ENCODE data around the gene EOMES. TPM values are rescaled to one million over a fixed set of nuclear protein-coding genes. Genes with fewer than 3 reads are reported as not detected.

Gene EOMES
- total RNA-seq, 4 donors from 2014 or later: 0.15 to 0.67 TPM; not detected in 2

DNA sequence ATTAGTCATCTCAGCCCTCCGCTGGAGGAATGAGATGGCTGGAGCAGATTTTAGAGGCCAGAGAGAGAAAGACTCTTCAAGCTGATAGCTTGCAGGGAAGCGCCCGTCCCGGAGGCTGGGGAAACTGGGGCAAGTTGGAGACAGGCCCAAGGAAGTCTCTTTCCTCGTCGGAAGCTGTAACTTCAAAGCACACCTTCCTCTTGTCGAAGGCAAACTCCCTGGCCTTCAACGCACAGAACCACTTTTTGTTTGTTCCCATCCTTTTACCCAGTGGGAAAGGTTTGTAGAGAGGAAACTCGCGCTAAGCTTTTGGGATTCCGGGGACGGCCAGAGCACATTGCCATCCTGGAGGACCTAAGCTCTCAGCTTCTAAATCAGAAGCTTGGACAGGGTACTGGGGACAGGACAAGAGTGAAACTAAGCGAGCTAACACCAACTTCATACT is 900 bp upstream of the EOMES start:
- Histone ChIP-seq H3K4me3 (peak overlapping the region in 1 of 2 donors; percentile 28), H3K9me3 (no peaks in the 10 kb centered on the region), H3K4me1 (peaks cover 0 to 43% (median 18%) of the 10 kb centered on the region in 3 donors), H3K36me3 (no peaks in the 10 kb centered on the region), H3K27ac (no peak overlapping the region), H3K27me3 (peaks cover 100% of the 10 kb centered on the region)
- TF ChIP-seq POLR2A (IDR thresholded peaks at IDR 0.05) (no peak), EP300 (IDR thresholded peaks at IDR 0.05) (no peak), CTCF (IDR thresholded peaks at IDR 0.05) (no peak), POLR2AphosphoS5 (IDR thresholded peaks at IDR 0.05) (no peak)
- no peak for ATAC-seq
- WGBS, 2 donors (ENCODE audit: low coverage in 1 of 2): 0 to 1% methylated on average over 3 to 8 of the region's 13 CpGs

DNA sequence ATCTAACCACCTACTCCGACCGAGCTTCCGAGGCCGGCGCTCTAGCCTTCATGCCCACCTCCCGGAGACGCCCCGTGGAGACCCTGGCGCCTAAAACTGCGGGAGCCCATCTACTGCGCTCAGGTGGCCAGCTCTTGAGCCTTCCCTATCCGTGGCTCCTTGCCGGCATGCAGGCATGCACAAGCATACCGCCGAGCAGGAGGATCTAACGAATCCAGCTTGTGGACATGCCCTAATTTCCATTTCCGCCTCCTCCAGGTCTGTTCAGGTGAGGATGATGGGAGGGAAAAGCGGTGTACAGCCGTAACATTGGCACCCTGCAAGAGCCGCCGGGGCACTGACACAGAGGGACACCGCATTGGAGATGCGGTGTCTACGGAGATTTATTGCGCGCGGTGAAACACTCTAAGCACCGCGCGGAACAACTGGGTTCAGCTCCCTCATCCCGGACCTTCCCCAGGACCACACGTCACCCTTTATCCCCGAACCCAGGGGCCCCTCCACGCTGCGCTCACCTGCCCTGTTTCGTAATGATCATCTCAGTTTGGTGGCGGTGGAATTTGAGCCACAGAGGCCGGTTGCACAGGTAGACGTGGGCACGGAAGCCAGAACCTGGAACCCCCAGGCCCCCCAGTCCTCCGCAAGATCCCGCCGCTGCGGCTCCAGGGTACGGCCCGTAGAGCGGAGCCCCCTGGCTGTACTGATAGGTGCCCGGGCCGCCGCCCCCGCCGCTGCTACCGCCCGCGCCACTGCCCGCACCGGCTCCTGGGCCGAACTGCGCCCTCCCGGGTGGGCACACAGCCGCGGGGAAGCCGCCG is 1.0 kb downstream of the EOMES start:
- H3K4me1 ChIP-seq: peaks cover 0 to 42% (median 18%) of the 10 kb centered on the region in 3 donors
- peaks cover 100% of the 10 kb centered on the region for H3K27me3 ChIP-seq
- 0% methylated on average over 2 to 7 of the region's 64 CpGs for WGBS, 2 donors (ENCODE audit: low coverage in 1 of 2)
- no peak overlapping the region for H3K27ac ChIP-seq
- TF ChIP-seq CTCF (IDR thresholded peaks at IDR 0.05) (peak in 1 of 4 experiments; percentile 32), POLR2AphosphoS5 (IDR thresholded peaks at IDR 0.05) (no peak)
- ATAC-seq: peak; percentile 49
- peak overlapping the region in 1 of 2 donors; percentile 51 for H3K4me3 ChIP-seq
- no peaks in the 10 kb centered on the region for H3K9me3 ChIP-seq
- H3K36me3 ChIP-seq: no peaks in the 10 kb centered on the region

DNA sequence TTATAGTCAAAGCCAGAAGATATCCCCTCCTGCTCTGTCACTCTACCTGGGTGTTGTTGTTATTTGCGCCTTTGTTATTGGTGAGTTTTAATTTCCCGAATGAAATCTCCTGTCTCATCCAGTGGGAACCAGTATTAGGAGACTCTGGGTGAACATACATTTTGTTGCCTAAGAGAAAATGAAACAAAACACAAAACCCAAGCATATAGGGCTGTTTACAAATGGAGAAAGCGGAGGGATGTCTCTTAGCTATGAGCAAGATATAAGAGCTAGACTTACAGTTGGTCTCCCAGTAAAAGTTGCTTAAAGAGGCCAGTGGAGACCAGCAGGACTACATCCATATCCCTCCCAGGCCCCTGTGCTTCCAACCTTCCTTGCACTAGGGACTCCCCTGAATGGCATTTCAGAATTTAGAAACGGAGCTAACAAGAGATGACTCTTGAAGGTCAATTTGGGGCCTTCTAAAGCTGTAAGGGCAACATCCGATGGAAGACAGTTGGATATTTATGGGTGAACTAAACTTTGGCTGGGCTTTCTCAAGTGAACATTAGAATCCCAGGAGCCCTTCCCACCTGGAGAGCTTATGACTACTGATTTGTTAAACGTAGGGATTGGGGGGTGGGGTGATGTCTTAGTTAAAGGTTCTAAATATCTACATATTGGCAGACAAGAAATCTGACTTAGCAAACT is 2.7 kb downstream of the EOMES start:
- Histone ChIP-seq H3K36me3 (no peaks in the 10 kb centered on the region), H3K27ac (no peak overlapping the region), H3K4me3 (no peak overlapping the region), H3K4me1 (peaks cover 0 to 52% (median 27%) of the 10 kb centered on the region in 3 donors), H3K9me3 (no peaks in the 10 kb centered on the region), H3K27me3 (peaks cover 100% of the 10 kb centered on the region)
- no peak for ATAC-seq
- 49 to 65% methylated on average over 3 to 6 of the region's 6 CpGs for WGBS, 2 donors (ENCODE audit: low coverage in 1 of 2)
- TF ChIP-seq EP300 (IDR thresholded peaks at IDR 0.05) (no peak), CTCF (IDR thresholded peaks at IDR 0.05) (no peak), POLR2AphosphoS5 (IDR thresholded peaks at IDR 0.05) (no peak), POLR2A (IDR thresholded peaks at IDR 0.05) (no peak)

DNA sequence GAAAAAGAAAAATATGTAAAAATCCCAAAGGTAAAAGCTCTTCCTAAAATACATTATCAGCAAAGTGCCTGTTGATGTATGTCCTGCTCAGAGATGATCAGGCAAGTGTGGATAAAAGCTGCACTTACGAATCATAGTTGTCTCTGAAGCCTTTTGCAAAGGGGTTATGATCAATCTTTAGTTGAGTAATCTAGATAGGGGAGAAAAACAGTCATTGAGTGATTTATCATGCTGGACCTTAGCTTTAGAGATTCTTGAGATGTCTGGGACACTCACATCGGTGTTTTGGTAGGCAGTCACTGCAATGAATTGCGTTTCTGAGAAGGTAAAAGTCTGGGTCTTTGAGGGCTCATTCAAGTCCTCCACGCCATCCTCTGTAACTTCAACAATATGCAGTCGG is 3.7 kb downstream of the EOMES start:
- Histone ChIP-seq H3K4me1 (peaks cover 0 to 52% (median 24%) of the 10 kb centered on the region in 3 donors), H3K36me3 (no peaks in the 10 kb centered on the region), H3K4me3 (no peak overlapping the region), H3K27ac (no peak overlapping the region), H3K27me3 (peaks cover 100% of the 10 kb centered on the region), H3K9me3 (no peaks in the 10 kb centered on the region)
- TF ChIP-seq POLR2AphosphoS5 (IDR thresholded peaks at IDR 0.05) (no peak), POLR2A (IDR thresholded peaks at IDR 0.05) (no peak), CTCF (IDR thresholded peaks at IDR 0.05) (no peak), EP300 (IDR thresholded peaks at IDR 0.05) (no peak)
- WGBS, 2 donors (ENCODE audit: low coverage in 1 of 2): 53 to 59% methylated on average over 5 of the region's 5 CpGs
- ATAC-seq: no peak

Data from gastroesophageal sphincter (tissue), 4 donors.